Neural progenitor cell (in vitro differentiated cells): ENCODE results near the gene GORASP1.

Experiments used
- EZH2 ChIP-seq: fragments of 200-600 bp; sonication (generic); IDR thresholded peaks from 2 replicates; pipeline ENCODE4 v1.6.1; 2017; ENCODE audit warnings: antibody characterized with exemption, mild to moderate bottlenecking, moderate library complexity
- EZH2phosphoT487 ChIP-seq: fragments of 200-600 bp; sonication (generic); IDR thresholded peaks from 2 replicates; pipeline ENCODE4 v1.6.1; 2017; ENCODE audit warnings: antibody characterized with exemption
- TF ChIP-seq, protein P1 (sequence below): fragments of 200-600 bp; sonication (generic); IDR thresholded peaks from 2 replicates; pipeline ENCODE4 v1.5.1; 2017; ENCODE audit warnings: antibody characterized with exemption, mild to moderate bottlenecking

DNA sequence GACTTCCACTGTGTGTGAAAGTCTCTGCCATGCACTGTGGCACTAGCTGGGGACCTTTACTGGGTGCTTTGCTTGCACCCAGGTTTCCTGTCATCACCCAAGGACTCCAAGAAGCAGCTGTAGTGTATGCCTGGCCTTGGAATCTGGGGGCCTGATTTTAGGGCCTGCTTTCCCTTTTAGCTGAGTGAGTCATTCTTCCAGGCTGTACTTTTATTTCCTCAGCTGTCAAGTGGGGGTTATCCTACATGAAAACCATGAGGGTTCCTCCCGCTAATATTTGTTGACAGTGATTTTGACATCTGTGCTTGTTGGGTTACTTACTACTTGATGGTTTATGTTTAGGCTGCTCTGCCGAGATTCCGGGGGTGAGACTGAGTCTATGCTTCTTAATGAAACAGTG is 18.5 kb downstream of the GORASP1 start:
- TF ChIP-seq, protein P1, sequence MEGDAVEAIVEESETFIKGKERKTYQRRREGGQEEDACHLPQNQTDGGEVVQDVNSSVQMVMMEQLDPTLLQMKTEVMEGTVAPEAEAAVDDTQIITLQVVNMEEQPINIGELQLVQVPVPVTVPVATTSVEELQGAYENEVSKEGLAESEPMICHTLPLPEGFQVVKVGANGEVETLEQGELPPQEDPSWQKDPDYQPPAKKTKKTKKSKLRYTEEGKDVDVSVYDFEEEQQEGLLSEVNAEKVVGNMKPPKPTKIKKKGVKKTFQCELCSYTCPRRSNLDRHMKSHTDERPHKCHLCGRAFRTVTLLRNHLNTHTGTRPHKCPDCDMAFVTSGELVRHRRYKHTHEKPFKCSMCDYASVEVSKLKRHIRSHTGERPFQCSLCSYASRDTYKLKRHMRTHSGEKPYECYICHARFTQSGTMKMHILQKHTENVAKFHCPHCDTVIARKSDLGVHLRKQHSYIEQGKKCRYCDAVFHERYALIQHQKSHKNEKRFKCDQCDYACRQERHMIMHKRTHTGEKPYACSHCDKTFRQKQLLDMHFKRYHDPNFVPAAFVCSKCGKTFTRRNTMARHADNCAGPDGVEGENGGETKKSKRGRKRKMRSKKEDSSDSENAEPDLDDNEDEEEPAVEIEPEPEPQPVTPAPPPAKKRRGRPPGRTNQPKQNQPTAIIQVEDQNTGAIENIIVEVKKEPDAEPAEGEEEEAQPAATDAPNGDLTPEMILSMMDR: no peak
- no peak for TF ChIP-seq EZH2phosphoT487
- no peak for TF ChIP-seq EZH2
